Neural progenitor cell (in vitro differentiated cells): ENCODE measurements around the gene ZNF148. TPM values are rescaled to one million over a fixed set of nuclear protein-coding genes. Genes with fewer than 3 reads are reported as not detected.

Experiments used
- DNase-seq: peaks from one replicate; pipeline ENCODE4 v3.0.0-alpha.2; 2016; ENCODE audit warnings: low spot score
- H2AFZ ChIP-seq: fragments of 200-600 bp; sonication (generic); replicated peaks from 2 replicates; pipeline ENCODE4 v1.6.1; 2016; ENCODE audit warnings: antibody characterized with exemption
- H3F3A ChIP-seq: fragments of 200-600 bp; sonication (generic); 2 replicates; pipeline ENCODE4 v1.6.1; 2016; ENCODE audit warnings: antibody characterized with exemption, low read depth
- H3K27ac ChIP-seq: fragments of 200-600 bp; sonication (generic); 2 replicates; pipeline ENCODE4 v1.5.1; 2016; ENCODE audit warnings: mild to moderate bottlenecking
- H3K27me3 ChIP-seq: fragments of 200-600 bp; sonication (generic); 2 replicates; pipeline ENCODE4 v1.6.1; 2016; ENCODE audit warnings: mild to moderate bottlenecking, moderate library complexity
- H3K36me3 ChIP-seq: fragments of 200-600 bp; sonication (generic); 2 replicates; pipeline ENCODE4 v1.5.1; 2016
- H3K4me1 ChIP-seq: fragments of 200-600 bp; sonication (generic); 2 replicates; pipeline ENCODE4 v1.6.1; 2016; ENCODE audit warnings: mixed run types
- H3K4me2 ChIP-seq: fragments of 200-600 bp; sonication (generic); 2 replicates; pipeline ENCODE4 v1.6.1; 2016
- H3K4me3 ChIP-seq: fragments of 200-600 bp; sonication (generic); 2 replicates; pipeline ENCODE4 v1.5.1; 2016
- H3K79me2 ChIP-seq: fragments of 200-600 bp; sonication (generic); 2 replicates; pipeline ENCODE4 v1.6.1; 2016; ENCODE audit warnings: low read depth
- H3K9ac ChIP-seq: fragments of 200-600 bp; sonication (generic); 2 replicates; pipeline ENCODE4 v1.6.1; 2016
- H3K9me3 ChIP-seq: fragments of 200-600 bp; sonication (generic); 2 replicates; pipeline ENCODE4 v1.5.1; 2016; ENCODE audit warnings: low read depth
- H4K20me1 ChIP-seq: fragments of 200-600 bp; sonication (generic); 2 replicates; pipeline ENCODE4 v1.6.1; 2016; ENCODE audit warnings: low read depth
- H3K27ac Mint-ChIP-seq: 3 replicates; pipeline ENCODE4 v1.8.0; 2021; ENCODE audit warnings: mixed read lengths
- H3K27me3 Mint-ChIP-seq: 2 replicates; pipeline ENCODE4 v1.8.0; 2022; ENCODE audit warnings: low read depth, mild to moderate bottlenecking, inconsistent platforms, moderate library complexity, mixed read lengths; ENCODE audit not compliant: insufficient read depth
- H3K36me3 Mint-ChIP-seq: 3 replicates; pipeline ENCODE4 v1.8.0; 2021; ENCODE audit warnings: mixed read lengths
- H3K4me1 Mint-ChIP-seq: 3 replicates; pipeline ENCODE4 v1.8.0; 2021; ENCODE audit warnings: mixed read lengths
- H3K4me3 Mint-ChIP-seq: 3 replicates; pipeline ENCODE4 v1.8.0; 2021; ENCODE audit warnings: mild to moderate bottlenecking, moderate library complexity, mixed read lengths
- H3K9me3 Mint-ChIP-seq: 3 replicates; pipeline ENCODE4 v1.8.0; 2020; ENCODE audit warnings: mixed read lengths
- CTCF ChIP-seq: fragments of 200-600 bp; sonication (generic); IDR thresholded peaks from 2 replicates; pipeline ENCODE4 v1.5.1; 2017; ENCODE audit warnings: antibody characterized with exemption, mild to moderate bottlenecking
- EZH2 ChIP-seq: fragments of 200-600 bp; sonication (generic); IDR thresholded peaks from 2 replicates; pipeline ENCODE4 v1.6.1; 2017; ENCODE audit warnings: antibody characterized with exemption, mild to moderate bottlenecking, moderate library complexity
- EZH2phosphoT487 ChIP-seq: fragments of 200-600 bp; sonication (generic); IDR thresholded peaks from 2 replicates; pipeline ENCODE4 v1.6.1; 2017; ENCODE audit warnings: antibody characterized with exemption
- total RNA-seq: library from RNA; depleted of rRNA; stranded (reverse); fragments of >200 nt; gene quantifications from 2 replicates; pipeline ENCODE4 v1.2.3, GENCODE V29; 2015; ENCODE audit warnings: low replicate concordance

ZNF148 gene
- total RNA-seq, 1 donor from 2014 or later = 37.1 TPM

- Histone ChIP-seq H2AFZ (no peak overlapping the region), H3K27me3 (no peaks in the 10 kb centered on the region), H3K4me2 (no peak overlapping the region), H3K36me3 (no peaks in the 10 kb centered on the region), H4K20me1 (no peaks in the 10 kb centered on the region), H3F3A (peaks cover 29% of the 10 kb centered on the region), H3K4me3 (no peak overlapping the region), H3K9me3 (no peaks in the 10 kb centered on the region), H3K79me2 (no peaks in the 10 kb centered on the region), H3K4me1 (peaks cover 22% of the 10 kb centered on the region), H3K9ac (no peak overlapping the region), H3K27ac (no peak overlapping the region)
- DNase-seq = no peak
- H3K4me3 Mint-ChIP-seq = no peak overlapping the region
- peaks cover 25% of the 10 kb centered on the region for H3K4me1 Mint-ChIP-seq
- no peaks in the 10 kb centered on the region for H3K36me3 Mint-ChIP-seq
- H3K27me3 Mint-ChIP-seq = peaks cover 5% of the 10 kb centered on the region
- H3K9me3 Mint-ChIP-seq = no peaks in the 10 kb centered on the region
- peak overlapping the region; percentile 14 for H3K27ac Mint-ChIP-seq
- TF ChIP-seq CTCF = no peak
- no peak for TF ChIP-seq EZH2phosphoT487
- TF ChIP-seq EZH2 = no peak
These were observed 189.3 kb downstream of the ZNF148 start for GRCh38 chr3:125185805-125186204.

GRCh38 chr3:125179884-125180240 lies 195.3 kb downstream of the ZNF148 start:
- H2AFZ ChIP-seq = no peak overlapping the region
- no peaks in the 10 kb centered on the region for H3K27me3 Mint-ChIP-seq
- no peak overlapping the region for H3K27ac ChIP-seq
- H3K4me2 ChIP-seq = no peak overlapping the region
- H3K9ac ChIP-seq = no peak overlapping the region
- no peaks in the 10 kb centered on the region for H4K20me1 ChIP-seq
- H3K4me3 Mint-ChIP-seq = no peak overlapping the region
- peaks cover 11% of the 10 kb centered on the region for H3K4me1 Mint-ChIP-seq
- no peaks in the 10 kb centered on the region for H3K9me3 Mint-ChIP-seq
- no peaks in the 10 kb centered on the region for H3K36me3 ChIP-seq
- H3K36me3 Mint-ChIP-seq = no peaks in the 10 kb centered on the region
- H3K9me3 ChIP-seq = no peaks in the 10 kb centered on the region
- no peak overlapping the region for H3K4me3 ChIP-seq
- peaks cover 7% of the 10 kb centered on the region for H3K4me1 ChIP-seq
- no peaks in the 10 kb centered on the region for H3K79me2 ChIP-seq
- no peak for DNase-seq
- H3F3A ChIP-seq = peaks cover 7% of the 10 kb centered on the region
- H3K27ac Mint-ChIP-seq = no peak overlapping the region
- no peak for TF ChIP-seq EZH2phosphoT487
- no peak for TF ChIP-seq EZH2
- TF ChIP-seq CTCF = no peak
- H3K27me3 ChIP-seq = no peaks in the 10 kb centered on the region

DNA sequence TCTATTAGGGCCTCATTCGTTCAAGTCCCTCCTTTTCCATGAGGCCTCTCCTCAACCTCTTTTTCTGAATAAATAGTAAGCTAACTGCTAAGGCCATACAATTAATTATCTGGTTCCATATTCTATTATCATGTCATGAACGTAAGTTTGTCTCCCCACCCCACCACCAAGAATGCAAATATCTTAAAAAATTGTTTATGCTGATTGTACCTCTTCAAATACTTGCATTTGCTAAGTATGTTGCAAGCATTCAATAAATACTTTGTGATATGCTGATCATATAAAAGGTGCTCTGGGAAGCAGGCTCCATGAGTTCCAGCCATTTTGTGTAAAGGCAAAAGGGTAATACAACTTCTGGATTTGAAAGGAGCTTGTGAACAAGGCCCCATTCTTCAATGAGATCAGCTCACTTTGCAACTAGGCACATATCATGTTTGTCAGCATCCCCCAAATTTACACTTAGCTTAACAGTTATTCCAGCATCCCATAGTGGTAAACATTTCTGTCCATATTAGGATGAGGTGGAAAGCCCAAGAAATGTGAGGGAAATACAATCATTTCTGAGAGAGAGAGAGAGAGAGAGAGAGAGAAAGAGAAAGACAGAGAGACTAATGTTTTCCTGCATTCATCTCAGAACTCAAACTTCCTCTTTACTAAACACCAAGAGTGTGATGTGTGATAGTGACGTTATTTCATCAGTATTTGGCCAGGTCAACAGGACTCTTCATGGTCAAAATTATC lies 195.8 kb downstream of the ZNF148 start:
- no peak for DNase-seq
- H3K79me2 ChIP-seq = no peaks in the 10 kb centered on the region
- Mint-ChIP-seq H3K36me3 (no peaks in the 10 kb centered on the region), H3K4me3 (no peak overlapping the region), H3K4me1 (peaks cover 11% of the 10 kb centered on the region), H3K27ac (no peak overlapping the region), H3K9me3 (no peaks in the 10 kb centered on the region), H3K27me3 (no peaks in the 10 kb centered on the region)
- H4K20me1 ChIP-seq = no peaks in the 10 kb centered on the region
- no peak overlapping the region for H3K4me3 ChIP-seq
- no peak overlapping the region for H3K4me2 ChIP-seq
- TF ChIP-seq EZH2phosphoT487 = no peak
- TF ChIP-seq CTCF = no peak
- TF ChIP-seq EZH2 = no peak
- no peak overlapping the region for H3K9ac ChIP-seq
- peaks cover 7% of the 10 kb centered on the region for H3K4me1 ChIP-seq
- H3K9me3 ChIP-seq = no peaks in the 10 kb centered on the region
- no peaks in the 10 kb centered on the region for H3K27me3 ChIP-seq
- no peak overlapping the region for H2AFZ ChIP-seq
- H3K36me3 ChIP-seq = no peaks in the 10 kb centered on the region
- peaks cover 7% of the 10 kb centered on the region for H3F3A ChIP-seq
- H3K27ac ChIP-seq = no peak overlapping the region
